BJ (cell line): ENCODE results near the gene ZKSCAN3. TPM values are rescaled to one million over a fixed set of nuclear protein-coding genes. Genes with fewer than 3 reads are reported as not detected.
A peak's percentile ranks its signal among the peaks of the same experiment; 100 is the strongest.

Experiments
- CTCF ChIA-PET: fragments of 350-600 bp; formaldehyde crosslinking; extraction: SDS; loops from one replicate; lab custom pipeline; 2021; ENCODE audit warnings: antibody characterized with exemption, inconsistent platforms; lab: Yijun Ruan, JAX
- POLR2A ChIA-PET: fragments of 300-600 bp; sonication (Branson Sonifier 250); formaldehyde crosslinking; extraction: SDS; loops from one replicate; lab custom pipeline; 2021; ENCODE audit warnings: antibody characterized with exemption; lab: Charles Lee
- DNase-seq: peaks from one replicate; pipeline ENCODE4 v3.0.0-alpha.2; 2011; ENCODE audit warnings: low read depth
- H3K27me3 ChIP-seq: 2 replicates; pipeline ENCODE4 v1.6.0; 2011; ENCODE audit warnings: low read length; ENCODE audit not compliant: control insufficient read depth, insufficient read depth
- H3K36me3 ChIP-seq: 2 replicates; pipeline ENCODE4 v1.5.1; 2011; ENCODE audit warnings: low read length; ENCODE audit not compliant: control insufficient read depth, insufficient read depth
- H3K4me3 ChIP-seq: 2 replicates; pipeline ENCODE4 v1.5.1; 2011; ENCODE audit warnings: low read depth, mild to moderate bottlenecking, control low read depth, low read length
- polyA plus RNA-seq: library from polyadenylated mRNA; depleted of rRNA; stranded (reverse); fragments of >200 nt; gene quantifications from 2 replicates; pipeline ENCODE4 v1.2.3, GENCODE V29; 2011
- TF ChIP-seq, protein P1 (sequence below): IDR thresholded peaks from 2 replicates; pipeline ENCODE4 v1.5.1; 2011; ENCODE audit warnings: low read depth, mild to moderate bottlenecking, control low read depth, inconsistent platforms, low read length, moderate library complexity; ENCODE audit not compliant: insufficient read depth

ZKSCAN3 gene
- polyA plus RNA-seq, 1 experiment, result 2.1 TPM

GRCh38 chr6:28384143-28384533 is 34.4 kb downstream of the ZKSCAN3 start:
- no peak for DNase-seq
- no peaks in the 10 kb centered on the region for H3K27me3 ChIP-seq
- TF ChIP-seq, protein P1, sequence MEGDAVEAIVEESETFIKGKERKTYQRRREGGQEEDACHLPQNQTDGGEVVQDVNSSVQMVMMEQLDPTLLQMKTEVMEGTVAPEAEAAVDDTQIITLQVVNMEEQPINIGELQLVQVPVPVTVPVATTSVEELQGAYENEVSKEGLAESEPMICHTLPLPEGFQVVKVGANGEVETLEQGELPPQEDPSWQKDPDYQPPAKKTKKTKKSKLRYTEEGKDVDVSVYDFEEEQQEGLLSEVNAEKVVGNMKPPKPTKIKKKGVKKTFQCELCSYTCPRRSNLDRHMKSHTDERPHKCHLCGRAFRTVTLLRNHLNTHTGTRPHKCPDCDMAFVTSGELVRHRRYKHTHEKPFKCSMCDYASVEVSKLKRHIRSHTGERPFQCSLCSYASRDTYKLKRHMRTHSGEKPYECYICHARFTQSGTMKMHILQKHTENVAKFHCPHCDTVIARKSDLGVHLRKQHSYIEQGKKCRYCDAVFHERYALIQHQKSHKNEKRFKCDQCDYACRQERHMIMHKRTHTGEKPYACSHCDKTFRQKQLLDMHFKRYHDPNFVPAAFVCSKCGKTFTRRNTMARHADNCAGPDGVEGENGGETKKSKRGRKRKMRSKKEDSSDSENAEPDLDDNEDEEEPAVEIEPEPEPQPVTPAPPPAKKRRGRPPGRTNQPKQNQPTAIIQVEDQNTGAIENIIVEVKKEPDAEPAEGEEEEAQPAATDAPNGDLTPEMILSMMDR, result no peak
- no peak overlapping the region for H3K4me3 ChIP-seq
- peaks cover 6% of the 10 kb centered on the region for H3K36me3 ChIP-seq
- ChIA-PET POLR2A (interaction anchor here (0.6 kb wide), 1 partner anchor 14 kb away, joined by 4 read pairs; no protein-coding TSS in a partner anchor), CTCF (interaction anchor here (0.5 to 2.5 kb wide), 8 partner anchors 11 to 111 kb away, joined by 3 to 14 read pairs (median 4); no protein-coding TSS in a partner anchor)

DNA sequence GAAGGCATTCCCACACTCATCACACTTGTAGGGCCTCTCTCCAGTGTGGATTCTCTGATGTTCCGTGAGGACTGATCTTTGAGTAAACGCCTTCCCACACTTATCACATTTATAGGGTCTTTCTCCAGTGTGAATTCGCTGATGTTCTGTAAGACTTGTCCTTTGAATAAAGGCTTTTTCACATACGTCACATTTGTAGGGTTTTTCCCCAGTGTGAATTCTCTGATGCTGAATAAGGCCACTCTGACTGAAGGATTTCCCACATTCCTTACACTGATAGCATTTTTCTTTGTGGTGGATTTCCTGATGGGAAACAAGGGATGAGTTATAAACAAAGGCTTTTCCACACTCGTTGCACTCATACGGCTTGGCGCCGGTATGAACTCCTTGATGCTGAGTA is 40.9 kb downstream of the ZKSCAN3 start:
- ChIA-PET POLR2A (no interaction called here), CTCF (no interaction called here)
- H3K4me3 ChIP-seq, result no peak overlapping the region
- peaks cover 16% of the 10 kb centered on the region for H3K36me3 ChIP-seq
- DNase-seq, result no peak
- TF ChIP-seq, protein P1, result no peak
- no peaks in the 10 kb centered on the region for H3K27me3 ChIP-seq

GRCh38 chr6:28393912-28394662 is 44.3 kb downstream of the ZKSCAN3 start:
- ChIA-PET CTCF (interaction anchor here (1.4 to 1.5 kb wide), 3 partner anchors 11 to 289 kb away, joined by 3 to 5 read pairs (median 4); no protein-coding TSS in a partner anchor), POLR2A (no interaction called here)
- TF ChIP-seq, protein P1, result peak; percentile 23; the same call in 1 of the 2 replicates
- Histone ChIP-seq H3K4me3 (no peak overlapping the region), H3K36me3 (peaks cover 16% of the 10 kb centered on the region), H3K27me3 (no peaks in the 10 kb centered on the region)
- no peak for DNase-seq

- DNase-seq, result no peak
- TF ChIP-seq, protein P1, result no peak
- Histone ChIP-seq H3K4me3 (no peak overlapping the region), H3K27me3 (no peaks in the 10 kb centered on the region), H3K36me3 (peaks cover 12% of the 10 kb centered on the region)
- ChIA-PET POLR2A (no interaction called here), CTCF (no interaction called here)
These were observed 46.2 kb downstream of the ZKSCAN3 start for GRCh38 chr6:28395918-28396317.

- DNase-seq, result no peak
- Histone ChIP-seq H3K27me3 (peaks cover 2% of the 10 kb centered on the region; the same call in 1 of the 2 replicates), H3K4me3 (peak within 1 kb of the TSS; percentile 57), H3K36me3 (peaks cover 1% of the 10 kb centered on the region)
- POLR2A ChIA-PET, result no interaction called here
- TF ChIP-seq, protein P1, result peak; percentile 76
- CTCF ChIA-PET, result interaction anchor here (1.0 kb wide), 1 partner anchor 17 kb away, joined by 3 read pairs; no protein-coding TSS in a partner anchor
These were observed 49.8 kb downstream of the ZKSCAN3 start, which contains the start of gene ZSCAN12 for GRCh38 chr6:28399350-28400121. Gene ZSCAN12, minus strand, starts transcription at chr6:28399747. Its CDS starts 1,342 bp downstream, at chr6:28398405.
